Fibroblast of lung (primary cell): ENCODE data around the gene CTXN2.

ENCODE experiments used
- EZH2 ChIP-seq: IDR thresholded peaks from 2 replicates; pipeline ENCODE4 v1.5.1; 2012; ENCODE audit warnings: low read length, control low read depth, mild to moderate bottlenecking; ENCODE audit errors: missing control alignments
- TF ChIP-seq, protein P1 (sequence below), 2 donors: IDR thresholded peaks in 1 of 2; conservative IDR thresholded peaks in 1 of 2; 1 replicate in 1 of 2; 2 replicates in 1 of 2; pipeline ENCODE4 v1.5.1; 2011 to 2012; ENCODE audit warnings: low read length in 2 of 2, control low read depth in 1 of 2, inconsistent platforms in 1 of 2, low read depth in 1 of 2, mild to moderate bottlenecking in 1 of 2

DNA sequence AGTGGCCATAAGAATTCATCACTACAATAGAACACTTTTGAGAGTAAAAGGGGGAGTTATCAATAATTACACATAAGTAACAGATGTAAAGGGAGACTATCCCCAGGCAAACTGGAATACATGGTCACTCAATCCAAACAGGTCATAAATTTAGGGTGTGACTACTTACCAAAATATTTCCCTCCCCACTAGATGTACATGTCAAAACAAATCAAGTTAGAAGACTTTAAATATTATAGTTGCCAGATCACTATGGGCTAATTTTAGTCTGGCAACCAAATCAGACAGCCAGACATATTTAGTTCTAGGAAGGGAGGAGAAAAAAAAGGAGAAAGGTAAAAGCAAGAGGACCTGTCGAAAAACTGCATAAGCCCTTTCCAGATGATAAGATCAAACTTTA lies 47.6 kb upstream of the CTXN2 start:
- TF ChIP-seq, protein P1, sequence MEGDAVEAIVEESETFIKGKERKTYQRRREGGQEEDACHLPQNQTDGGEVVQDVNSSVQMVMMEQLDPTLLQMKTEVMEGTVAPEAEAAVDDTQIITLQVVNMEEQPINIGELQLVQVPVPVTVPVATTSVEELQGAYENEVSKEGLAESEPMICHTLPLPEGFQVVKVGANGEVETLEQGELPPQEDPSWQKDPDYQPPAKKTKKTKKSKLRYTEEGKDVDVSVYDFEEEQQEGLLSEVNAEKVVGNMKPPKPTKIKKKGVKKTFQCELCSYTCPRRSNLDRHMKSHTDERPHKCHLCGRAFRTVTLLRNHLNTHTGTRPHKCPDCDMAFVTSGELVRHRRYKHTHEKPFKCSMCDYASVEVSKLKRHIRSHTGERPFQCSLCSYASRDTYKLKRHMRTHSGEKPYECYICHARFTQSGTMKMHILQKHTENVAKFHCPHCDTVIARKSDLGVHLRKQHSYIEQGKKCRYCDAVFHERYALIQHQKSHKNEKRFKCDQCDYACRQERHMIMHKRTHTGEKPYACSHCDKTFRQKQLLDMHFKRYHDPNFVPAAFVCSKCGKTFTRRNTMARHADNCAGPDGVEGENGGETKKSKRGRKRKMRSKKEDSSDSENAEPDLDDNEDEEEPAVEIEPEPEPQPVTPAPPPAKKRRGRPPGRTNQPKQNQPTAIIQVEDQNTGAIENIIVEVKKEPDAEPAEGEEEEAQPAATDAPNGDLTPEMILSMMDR (conservative IDR thresholded peaks at IDR 0.05 in 1 of 2, IDR thresholded peaks at IDR 0.05 in 1 of 2; ENCODE audit: low read depth in 1 of 2, low read length in 2 of 2), result no peak
- no peak for TF ChIP-seq EZH2
